A172 (cell line): ENCODE data around the gene ATP8A2. TPM values are rescaled to one million over a fixed set of nuclear protein-coding genes. Genes with fewer than 3 reads are reported as not detected.

ENCODE experiments used
- DNase-seq: peaks from one replicate; pipeline ENCODE4 v3.0.0-alpha.2; 2015; ENCODE audit warnings: low spot score
- total RNA-seq: library from RNA; depleted of rRNA; stranded (reverse); fragments of >200 nt; shearing (Covaris generic); gene quantifications from 2 replicates; pipeline ENCODE4 v1.2.3, GENCODE V29; 2014

Gene ATP8A2
- total RNA-seq, 1 experiment from 2014 or later = 1.1 TPM

GRCh38 chr13:25625414-25625813 lies 253.6 kb downstream of the ATP8A2 start:
- DNase-seq = no peak

GRCh38 chr13:25630329-25630900 lies 258.6 kb downstream of the ATP8A2 start:
- no peak for DNase-seq

GRCh38 chr13:25632166-25632888 lies 260.6 kb downstream of the ATP8A2 start:
- no peak for DNase-seq

GRCh38 chr13:25633093-25633492 lies 261.3 kb downstream of the ATP8A2 start:
- DNase-seq = peak; percentile 8

- DNase-seq = no peak
These were observed 273.9 kb downstream of the ATP8A2 start for GRCh38 chr13:25645681-25646080.

GRCh38 chr13:25649001-25649633 lies 277.3 kb downstream of the ATP8A2 start:
- no peak for DNase-seq

GRCh38 chr13:25652764-25653163 lies 281.0 kb downstream of the ATP8A2 start:
- DNase-seq = peak; percentile 26

- peak; percentile 57 for DNase-seq
These were observed 282.5 kb downstream of the ATP8A2 start for GRCh38 chr13:25654322-25654721.

GRCh38 chr13:25657157-25657556 lies 285.4 kb downstream of the ATP8A2 start:
- DNase-seq = no peak

GRCh38 chr13:25659091-25659795 lies 287.5 kb downstream of the ATP8A2 start:
- no peak for DNase-seq

GRCh38 chr13:25660996-25661395 lies 289.2 kb downstream of the ATP8A2 start:
- no peak for DNase-seq

GRCh38 chr13:25662516-25662915 lies 290.7 kb downstream of the ATP8A2 start:
- DNase-seq = no peak

GRCh38 chr13:25668345-25668744 lies 296.6 kb downstream of the ATP8A2 start:
- DNase-seq = no peak

- no peak for DNase-seq
These were observed 301.9 kb downstream of the ATP8A2 start for GRCh38 chr13:25673711-25674110.

GRCh38 chr13:25674371-25674770 lies 302.6 kb downstream of the ATP8A2 start:
- no peak for DNase-seq

- DNase-seq = no peak
These were observed 303.3 kb downstream of the ATP8A2 start for GRCh38 chr13:25675060-25675459.

- DNase-seq = peak; percentile 25
These were observed 306.2 kb downstream of the ATP8A2 start for GRCh38 chr13:25677956-25678355.

GRCh38 chr13:25678398-25678797 lies 306.6 kb downstream of the ATP8A2 start:
- DNase-seq = peak; percentile 14

GRCh38 chr13:25679159-25679558 lies 307.4 kb downstream of the ATP8A2 start:
- DNase-seq = no peak

GRCh38 chr13:25679936-25680335 lies 308.2 kb downstream of the ATP8A2 start:
- DNase-seq = no peak

GRCh38 chr13:25682276-25682675 lies 310.5 kb downstream of the ATP8A2 start:
- DNase-seq = no peak

GRCh38 chr13:25683056-25683455 lies 311.3 kb downstream of the ATP8A2 start:
- no peak for DNase-seq
